SJCRH30 (cell line): ENCODE results near the gene OR2M5. TPM values are rescaled to one million over a fixed set of nuclear protein-coding genes. Genes with fewer than 3 reads are reported as not detected.

Experiments
- DNase-seq, 2 experiments: peaks; one replicate each; pipeline ENCODE4 v3.0.0-alpha.2; 2015 to 2020
- H3K27ac ChIP-seq: fragments of 250-450 bp; sonication (Bioruptor Pico); 2 replicates; pipeline ENCODE4 v1.5.1; 2020; ENCODE audit warnings: mild to moderate bottlenecking, moderate library complexity
- H3K27me3 ChIP-seq: fragments of 250-450 bp; sonication (Bioruptor Pico); 2 replicates; pipeline ENCODE4 v1.5.1; 2020; ENCODE audit warnings: mild to moderate bottlenecking, moderate library complexity
- H3K36me3 ChIP-seq: fragments of 250-450 bp; sonication (Bioruptor Pico); 2 replicates; pipeline ENCODE4 v1.5.1; 2020; ENCODE audit warnings: mild to moderate bottlenecking, moderate library complexity
- H3K4me1 ChIP-seq: fragments of 250-450 bp; sonication (Bioruptor Pico); 2 replicates; pipeline ENCODE4 v1.5.1; 2020; ENCODE audit warnings: mild to moderate bottlenecking, moderate library complexity
- H3K4me3 ChIP-seq: fragments of 250-450 bp; sonication (Bioruptor Pico); 2 replicates; pipeline ENCODE4 v1.5.1; 2020; ENCODE audit warnings: mild to moderate bottlenecking, moderate library complexity
- H3K9me3 ChIP-seq: fragments of 250-450 bp; sonication (Bioruptor Pico); replicated peaks from 2 replicates; pipeline ENCODE4 v1.5.1; 2020; ENCODE audit warnings: mild to moderate bottlenecking, moderate library complexity
- total RNA-seq: library from RNA; depleted of rRNA; stranded (reverse); fragments of >200 nt; shearing (Covaris generic); gene quantifications from 2 replicates; pipeline ENCODE4 v1.2.3, GENCODE V29; 2014; rRNA removed

Gene OR2M5
- total RNA-seq, 1 experiment from 2014 or later: not detected

DNA sequence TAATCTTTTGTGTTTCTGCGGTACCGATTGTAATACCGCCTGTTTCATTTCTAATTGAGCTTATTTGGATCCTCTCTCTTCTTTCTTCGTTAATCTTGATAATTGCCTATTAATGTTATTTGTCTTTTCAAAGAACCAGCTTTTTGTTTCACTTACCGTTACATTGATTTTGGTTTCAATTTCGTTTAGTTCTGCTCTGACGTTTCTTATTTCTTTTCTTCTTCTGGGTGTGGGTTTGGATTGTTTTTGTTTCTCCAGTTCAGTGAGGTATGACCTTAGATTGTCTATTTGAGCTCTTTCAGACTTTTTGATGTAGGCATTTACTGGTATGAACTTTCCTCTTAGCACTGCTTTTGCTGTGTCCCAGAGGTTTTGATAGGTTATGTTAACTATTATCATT lies 39.0 kb downstream of the OR2M5 start:
- Histone ChIP-seq H3K4me1 (no peaks in the 10 kb centered on the region), H3K36me3 (no peaks in the 10 kb centered on the region), H3K27ac (no peak overlapping the region), H3K9me3 (no peaks in the 10 kb centered on the region), H3K27me3 (no peaks in the 10 kb centered on the region), H3K4me3 (no peak overlapping the region)
- DNase-seq: no peak

DNA sequence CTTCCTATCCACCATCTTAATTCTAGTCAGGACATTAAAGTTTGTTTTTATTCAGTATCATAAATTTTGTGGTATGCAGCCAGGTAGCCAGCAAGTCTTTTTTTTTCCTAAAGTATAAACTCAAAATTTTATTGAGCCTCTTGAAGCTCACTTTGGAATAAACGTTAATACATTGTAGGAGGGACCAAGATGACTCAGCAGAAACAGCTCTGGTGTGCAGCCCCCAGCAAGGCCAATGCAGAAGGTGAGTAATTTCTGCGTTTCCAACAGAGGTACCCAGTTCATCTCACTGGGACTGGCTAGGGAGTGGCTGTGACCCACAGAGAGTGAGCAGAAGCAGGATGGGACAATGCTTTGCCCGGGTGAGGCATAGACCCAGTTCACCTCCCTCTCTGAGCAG lies 42.4 kb downstream of the OR2M5 start:
- no peaks in the 10 kb centered on the region for H3K36me3 ChIP-seq
- no peak overlapping the region for H3K4me3 ChIP-seq
- H3K9me3 ChIP-seq: no peaks in the 10 kb centered on the region
- H3K27me3 ChIP-seq: no peaks in the 10 kb centered on the region
- no peak for DNase-seq
- no peak overlapping the region for H3K27ac ChIP-seq
- no peaks in the 10 kb centered on the region for H3K4me1 ChIP-seq

DNA sequence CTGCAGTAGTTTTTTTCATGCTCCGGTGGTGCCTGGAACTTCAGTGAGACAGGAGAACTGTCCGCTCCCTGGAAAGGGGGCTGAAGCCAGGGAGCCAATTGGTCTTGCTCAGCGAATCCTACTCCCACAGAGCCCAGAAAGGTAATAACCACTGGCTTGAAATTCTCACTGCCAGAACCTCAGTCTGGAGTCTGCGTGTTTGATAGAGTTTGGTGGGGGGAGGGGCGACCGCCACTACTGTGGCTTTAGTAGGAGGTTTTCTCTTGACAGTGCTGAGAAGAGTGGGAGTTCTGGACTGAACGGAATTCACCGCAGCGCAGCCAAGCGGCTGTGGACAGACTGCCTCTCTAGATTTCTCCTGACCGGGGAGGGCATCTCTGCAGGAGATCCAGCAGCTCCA lies 44.1 kb downstream of the OR2M5 start:
- no peak for DNase-seq
- Histone ChIP-seq H3K27me3 (no peaks in the 10 kb centered on the region), H3K4me3 (no peak overlapping the region), H3K36me3 (no peaks in the 10 kb centered on the region), H3K27ac (no peak overlapping the region), H3K9me3 (no peaks in the 10 kb centered on the region), H3K4me1 (no peaks in the 10 kb centered on the region)

- Histone ChIP-seq H3K4me1 (no peaks in the 10 kb centered on the region), H3K36me3 (no peaks in the 10 kb centered on the region), H3K9me3 (no peaks in the 10 kb centered on the region), H3K4me3 (no peak overlapping the region), H3K27me3 (no peaks in the 10 kb centered on the region), H3K27ac (no peak overlapping the region)
- DNase-seq: no peak
Observed at GRCh38 chr1:248194117-248194516, 49.2 kb downstream of the OR2M5 start.

Other genes with a start within 250 kb of the OR2M5 start
- not detected in 2 replicates for gene OR2W3, start 249.6 kb upstream of the OR2M5 start, total RNA-seq
- gene OR2T8, start 224.9 kb upstream of the OR2M5 start, total RNA-seq: not detected in 2 replicates
- not detected in 2 replicates for gene OR2AJ1, start 220.3 kb upstream of the OR2M5 start, total RNA-seq
- gene OR2L8, start 196.3 kb upstream of the OR2M5 start, total RNA-seq: not detected in 2 replicates
- not detected in 2 replicates for gene OR2AK2, start 179.9 kb upstream of the OR2M5 start, total RNA-seq
- not detected in 2 replicates for gene OR2L5, start 131.5 kb upstream of the OR2M5 start, total RNA-seq
- not detected in 2 replicates for gene OR2L2, start 115.1 kb upstream of the OR2M5 start, total RNA-seq
- gene OR2L3, start 98.3 kb upstream of the OR2M5 start, total RNA-seq: not detected in 2 replicates
- gene OR2L13, start 50.0 kb upstream of the OR2M5 start, total RNA-seq: not detected in 2 replicates
- not detected in 2 replicates for gene OR2M2, start 29.7 kb downstream of the OR2M5 start, total RNA-seq
- gene OR2M3, start 52.1 kb downstream of the OR2M5 start, total RNA-seq: 0.02 TPM in 1 of 2 replicates, not detected in the other
- gene OR2M4, start 86.3 kb downstream of the OR2M5 start, total RNA-seq: 0.26 TPM in 1 of 2 replicates, not detected in the other
- not detected in 2 replicates for gene OR2T33, start 132.8 kb downstream of the OR2M5 start, total RNA-seq
- 0.02 TPM in 1 of 2 replicates, not detected in the other for gene OR2T12, start 158.3 kb downstream of the OR2M5 start, total RNA-seq
- gene OR2M7, start 179.4 kb downstream of the OR2M5 start, total RNA-seq: not detected in 2 replicates
- not detected in 2 replicates for gene OR14C36, start 203.6 kb downstream of the OR2M5 start, total RNA-seq
- gene OR2T4, start 216.5 kb downstream of the OR2M5 start, total RNA-seq: not detected in 2 replicates
- not detected in 2 replicates for gene OR2T6, start 230.6 kb downstream of the OR2M5 start, total RNA-seq